ENCODE measurements around the gene SERPINA5. TPM values are rescaled to one million over a fixed set of nuclear protein-coding genes. Genes with fewer than 3 reads are reported as not detected.

SERPINA5 gene
- total and polyA plus RNA-seq, 2 of the 13 experiments (the other 11 are each of a cell fraction or from before 2014, with no cell fraction given) = 449 to 498 TPM

GRCh38 chr14:94560751-94561655, 20.2 kb upstream of the SERPINA5 start, which contains the start of gene SERPINA4 (continued):
- TF ChIP-seq ZNF335 (CRISPR knock-in tag; IDR thresholded peaks at IDR 0.05) (no peak), GLMP (CRISPR knock-in tag; IDR thresholded peaks at IDR 0.05; ENCODE audit: borderline replicate concordance) (no peak), KLF12 (CRISPR knock-in tag; IDR thresholded peaks at IDR 0.05; ENCODE audit: borderline replicate concordance) (no peak), ZNF775 (CRISPR knock-in tag; IDR thresholded peaks at IDR 0.05; ENCODE audit: borderline replicate concordance) (no peak), ZNF44 (CRISPR knock-in tag; IDR thresholded peaks at IDR 0.05) (no peak), ZNF513 (CRISPR knock-in tag; conservative IDR thresholded peaks at IDR 0.05) (no peak), ZNF274 (CRISPR knock-in tag; IDR thresholded peaks at IDR 0.05) (no peak), ZBTB34 (CRISPR knock-in tag; IDR thresholded peaks at IDR 0.05) (no peak), EEA1 (CRISPR knock-in tag; IDR thresholded peaks at IDR 0.05; ENCODE audit: borderline replicate concordance) (no peak), FOXP4 (CRISPR knock-in tag; IDR thresholded peaks at IDR 0.05) (no peak), ZNF503 (CRISPR knock-in tag; IDR thresholded peaks at IDR 0.05) (no peak), ZNF75D (CRISPR knock-in tag; IDR thresholded peaks at IDR 0.05; ENCODE audit: borderline replicate concordance) (no peak), JUND (CRISPR knock-in tag; IDR thresholded peaks at IDR 0.05) (no peak), NFRKB (IDR thresholded peaks at IDR 0.05) (no peak), MATR3 (CRISPR knock-in tag; IDR thresholded peaks at IDR 0.05) (no peak), RBM39 (IDR thresholded peaks at IDR 0.05; ENCODE audit: low read depth, low read length, poor library complexity, severe bottlenecking) (no peak), HINFP (CRISPR knock-in tag; IDR thresholded peaks at IDR 0.05; ENCODE audit: low read depth) (no peak), RCOR2 (CRISPR knock-in tag; IDR thresholded peaks at IDR 0.05) (no peak)
